Measurements from ENCODE around the gene EDEM2. TPM values are rescaled to one million over a fixed set of nuclear protein-coding genes. Genes with fewer than 3 reads are reported as not detected.

Gene EDEM2
- total RNA-seq, 1 experiment from 2014 or later, result 28.5 TPM

- DNase-seq, result no peak
- ChIA-PET POLR2A (ENCODE audit: unreplicated experiment) (interaction anchor here (0.6 kb wide), 1 partner anchor 138 kb away, joined by 3 read pairs; no protein-coding TSS in a partner anchor), CTCF (interaction anchor here (0.5 kb wide), 1 partner anchor 40 kb away, joined by 8 read pairs; no protein-coding TSS in a partner anchor)
- H3K27ac ChIP-seq (ENCODE audit: low read length), result no peak overlapping the region
- H3K4me3 ChIP-seq (ENCODE audit: low read length), result no peak overlapping the region
- H3K9ac ChIP-seq (ENCODE audit: low read length), result no peak overlapping the region
- peaks cover 11% of the 10 kb centered on the region for H3K36me3 ChIP-seq (ENCODE audit: low read depth, low read length)
- H4K20me1 ChIP-seq (ENCODE audit: low read length), result no peaks in the 10 kb centered on the region
- H3K27me3 ChIP-seq (ENCODE audit: low read length), result no peaks in the 10 kb centered on the region
- no peaks in the 10 kb centered on the region for H3K9me3 ChIP-seq (ENCODE audit: low read length)
- intact Hi-C loops (cut with micrococcal nuclease), result no loop called here
- H3F3A ChIP-seq (ENCODE audit: low read length, unreplicated experiment), result no peaks in the 10 kb centered on the region
- no peaks in the 10 kb centered on the region for H3K9me2 ChIP-seq (replicated peaks; ENCODE audit: low read length)
- H3K79me2 ChIP-seq (ENCODE audit: low read length), result no peaks in the 10 kb centered on the region
- no TSS peak for BruUV-seq (replicated peaks)
- TF ChIP-seq CTCF (conservative IDR thresholded peaks at IDR 0.05; ENCODE audit: low read depth, low read length) (no peak), EZH2phosphoT487 (IDR thresholded peaks at IDR 0.05; ENCODE audit: borderline replicate concordance, low read length) (no peak), EZH2 (IDR thresholded peaks at IDR 0.05; ENCODE audit: low read length, unreplicated experiment) (no peak)
- no peak overlapping the region for H3K4me2 ChIP-seq (ENCODE audit: low read length)
- no peak overlapping the region for H2AFZ ChIP-seq (ENCODE audit: low read length)
- ATAC-seq, result no peak
- no peaks in the 10 kb centered on the region for H3K4me1 ChIP-seq (ENCODE audit: insufficient read depth, low read length)
Observed at GRCh38 chr20:35135867-35136586, 11.1 kb downstream of the EDEM2 start.

- Histone ChIP-seq H3K27me3 (ENCODE audit: low read length) (no peaks in the 10 kb centered on the region), H3F3A (ENCODE audit: low read length, unreplicated experiment) (no peaks in the 10 kb centered on the region), H3K9ac (ENCODE audit: low read length) (no peak overlapping the region), H2AFZ (ENCODE audit: low read length) (no peak overlapping the region), H3K4me3 (ENCODE audit: low read length) (no peak overlapping the region), H3K9me3 (ENCODE audit: low read length) (no peaks in the 10 kb centered on the region), H3K9me2 (replicated peaks; ENCODE audit: low read length) (no peaks in the 10 kb centered on the region), H3K79me2 (ENCODE audit: low read length) (no peaks in the 10 kb centered on the region), H3K36me3 (ENCODE audit: low read depth, low read length) (peaks cover 10% of the 10 kb centered on the region), H3K27ac (ENCODE audit: low read length) (no peak overlapping the region), H4K20me1 (ENCODE audit: low read length) (no peaks in the 10 kb centered on the region), H3K4me2 (ENCODE audit: low read length) (no peak overlapping the region), H3K4me1 (ENCODE audit: insufficient read depth, low read length) (0 out of 2 replicates have a peak, but pooled peaks cover 3% of the 10 kb centered on the region)
- POLR2A ChIA-PET (ENCODE audit: unreplicated experiment), result no interaction called here
- TF ChIP-seq EZH2 (IDR thresholded peaks at IDR 0.05; ENCODE audit: low read length, unreplicated experiment) (no peak), CTCF (conservative IDR thresholded peaks at IDR 0.05; ENCODE audit: low read depth, low read length) (no peak), EZH2phosphoT487 (IDR thresholded peaks at IDR 0.05; ENCODE audit: borderline replicate concordance, low read length) (no peak)
- DNase-seq, result no peak
- CTCF ChIA-PET, result no interaction called here
- intact Hi-C loops (cut with micrococcal nuclease), result no loop called here
- BruUV-seq (replicated peaks), result no TSS peak
- no peak for ATAC-seq
Observed at GRCh38 chr20:35134880-35135279, 12.3 kb downstream of the EDEM2 start.

GRCh38 chr20:35134472-35134871 is 12.7 kb downstream of the EDEM2 start:
- Histone ChIP-seq H3K4me3 (ENCODE audit: low read length) (no peak overlapping the region), H3K27ac (ENCODE audit: low read length) (no peak overlapping the region), H3K36me3 (ENCODE audit: low read depth, low read length) (peaks cover 10% of the 10 kb centered on the region), H2AFZ (ENCODE audit: low read length) (no peak overlapping the region), H3K9me3 (ENCODE audit: low read length) (no peaks in the 10 kb centered on the region), H3F3A (ENCODE audit: low read length, unreplicated experiment) (no peaks in the 10 kb centered on the region), H3K9ac (ENCODE audit: low read length) (no peak overlapping the region), H4K20me1 (ENCODE audit: low read length) (no peaks in the 10 kb centered on the region), H3K4me2 (ENCODE audit: low read length) (no peak overlapping the region), H3K79me2 (ENCODE audit: low read length) (no peaks in the 10 kb centered on the region), H3K9me2 (replicated peaks; ENCODE audit: low read length) (no peaks in the 10 kb centered on the region), H3K4me1 (ENCODE audit: insufficient read depth, low read length) (peaks cover 5% of the 10 kb centered on the region; the same call in 1 of the 2 replicates), H3K27me3 (ENCODE audit: low read length) (no peaks in the 10 kb centered on the region)
- CTCF ChIA-PET, result no interaction called here
- intact Hi-C loops (cut with micrococcal nuclease), result no loop called here
- no peak for DNase-seq
- TF ChIP-seq CTCF (conservative IDR thresholded peaks at IDR 0.05; ENCODE audit: low read depth, low read length), result no peak
- TF ChIP-seq EZH2 (IDR thresholded peaks at IDR 0.05; ENCODE audit: low read length, unreplicated experiment), result no peak
- TF ChIP-seq EZH2phosphoT487 (IDR thresholded peaks at IDR 0.05; ENCODE audit: borderline replicate concordance, low read length), result no peak
- no peak for ATAC-seq
- no TSS peak for BruUV-seq (replicated peaks)
- POLR2A ChIA-PET (ENCODE audit: unreplicated experiment), result no interaction called here

Data from PC-3 (cell line).